ENCODE results near the gene GRIPAP1. TPM values are rescaled to one million over a fixed set of nuclear protein-coding genes. Genes with fewer than 3 reads are reported as not detected.

The GRIPAP1 gene
- total and polyA plus RNA-seq, 2 donors = 19.5 to 37.0 TPM

DNA sequence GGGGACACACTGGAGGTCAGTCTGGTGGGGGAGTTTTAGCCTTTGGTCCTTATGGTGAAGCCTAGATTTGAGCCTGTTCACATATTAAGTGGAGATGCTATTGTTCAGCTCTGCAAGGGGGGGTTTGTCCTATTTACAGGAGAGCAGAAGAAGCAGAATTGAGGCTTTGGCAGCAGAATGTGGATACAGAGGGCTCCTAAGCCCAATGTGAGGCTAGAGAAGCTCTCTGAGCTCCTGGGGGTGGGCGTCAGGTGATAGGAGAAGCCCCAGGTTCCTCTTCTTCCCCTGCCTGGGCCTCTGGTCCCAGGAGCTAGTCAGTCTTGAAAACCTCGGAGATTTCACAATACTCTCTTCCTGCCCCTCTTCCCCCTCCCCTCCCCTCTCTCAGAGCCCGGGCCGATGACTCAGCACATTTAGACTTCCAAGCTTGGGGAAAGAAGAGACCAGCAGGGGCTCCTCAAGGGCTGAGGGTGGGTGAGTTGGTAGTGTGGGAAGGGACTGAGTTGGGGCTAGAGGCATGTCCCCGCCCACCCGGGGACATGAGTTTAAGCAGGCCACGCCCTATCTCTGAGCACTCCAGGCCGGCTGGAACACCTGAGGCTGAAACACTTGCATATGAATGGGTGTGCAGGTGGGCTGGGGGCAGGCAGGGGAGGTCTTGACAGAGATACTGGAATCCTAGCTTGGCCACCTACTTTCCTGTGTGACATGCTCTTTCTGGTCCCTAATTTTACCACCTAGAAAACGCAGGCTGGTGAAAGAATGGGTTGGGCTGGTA is 37.7 kb upstream of the GRIPAP1 start:
- Histone ChIP-seq H3K4me1 (ENCODE audit: control insufficient read depth in 2 of 2, insufficient read depth in 2 of 2, low read length in 2 of 2) (peaks cover 0 to 26% of the 10 kb centered on the region in 2 donors), H3K27ac (ENCODE audit: low read depth in 1 of 2, low read length in 1 of 2) (peak overlapping the region; percentile 31 to 47), H3K9me3 (ENCODE audit: control insufficient read depth in 2 of 2, insufficient read depth in 1 of 2, low read length in 1 of 2) (peaks cover 0 to 13% of the 10 kb centered on the region in 2 donors), H3K36me3 (ENCODE audit: control insufficient read depth in 2 of 2, insufficient read depth in 2 of 2, low read length in 1 of 2) (peaks cover 10 to 14% of the 10 kb centered on the region in 2 donors), H3K27me3 (ENCODE audit: control insufficient read depth in 2 of 2, insufficient read depth in 1 of 2, low read length in 1 of 2) (no peaks in the 10 kb centered on the region), H3K4me3 (ENCODE audit: low read length in 2 of 2) (no peak overlapping the region)
- peak in 4 of 9 donors; percentile 32 to 59 (median 34) for DNase-seq (ENCODE audit: low read depth in 6 of 9, low spot score in 9 of 9)
- 10% methylated on average over 9 of the region's 9 CpGs for WGBS

DNA sequence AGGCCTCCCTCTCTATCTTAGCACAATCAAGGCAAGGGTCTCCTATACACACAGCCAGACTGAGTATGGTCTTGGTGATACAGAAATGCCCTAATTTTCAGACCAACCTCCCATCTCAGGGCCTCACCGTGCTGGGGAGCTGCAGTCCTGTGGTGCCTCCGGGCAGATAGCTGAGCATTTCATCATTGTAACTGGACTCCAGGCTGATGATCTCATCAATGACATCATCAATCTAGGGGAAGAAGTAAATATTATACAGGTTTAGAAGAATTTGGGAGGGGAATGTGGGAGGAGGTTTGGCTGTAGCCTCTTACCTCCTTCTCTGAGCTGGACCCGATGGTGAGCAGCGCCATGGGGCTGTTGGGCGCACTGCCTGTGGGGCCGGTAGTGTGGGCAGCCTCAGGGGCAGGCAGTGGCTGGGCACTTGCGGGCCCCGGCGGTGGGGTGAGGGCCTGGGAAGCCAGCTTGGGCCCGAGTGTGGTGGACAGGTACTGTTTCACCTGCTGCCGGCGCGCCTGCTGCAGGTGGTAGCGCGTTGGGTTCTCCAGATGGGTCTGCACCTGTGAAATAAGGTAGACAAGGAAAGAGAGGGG is 35.9 kb upstream of the GRIPAP1 start:
- H3K27ac ChIP-seq (ENCODE audit: low read depth in 1 of 2, low read length in 1 of 2) = no peak overlapping the region
- WGBS = 99% methylated on average over 15 of the region's 15 CpGs

DNA sequence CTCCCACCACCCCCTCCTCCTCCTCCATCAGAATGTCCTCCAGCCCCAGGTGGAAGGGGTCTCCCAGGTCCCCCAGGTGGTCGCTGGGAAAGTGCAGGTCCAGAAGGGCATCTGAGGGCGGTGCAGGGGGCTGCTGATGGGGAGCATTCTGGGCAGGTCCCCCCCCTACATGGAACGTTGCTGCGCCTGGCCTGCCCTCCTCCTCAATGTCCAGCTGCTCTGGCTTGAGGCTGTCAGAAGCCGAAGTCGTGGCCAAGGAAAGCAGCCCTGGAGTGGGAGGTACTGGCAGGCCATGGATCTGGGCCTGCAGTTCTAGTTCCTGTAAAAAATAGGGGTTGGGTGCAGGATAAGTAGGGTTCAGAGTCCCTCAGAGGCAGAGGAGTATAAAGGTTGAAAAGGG is 28.2 kb upstream of the GRIPAP1 start:
- H3K36me3 ChIP-seq (ENCODE audit: control insufficient read depth in 2 of 2, insufficient read depth in 2 of 2, low read length in 1 of 2) = peaks cover 0 to 19% of the 10 kb centered on the region in 2 donors
- no peak overlapping the region for H3K4me3 ChIP-seq (ENCODE audit: low read length in 2 of 2)
- H3K4me1 ChIP-seq (ENCODE audit: control insufficient read depth in 2 of 2, insufficient read depth in 2 of 2, low read length in 2 of 2) = no peaks in the 10 kb centered on the region
- 94% methylated on average over 6 of the region's 6 CpGs for WGBS
- no peak overlapping the region for H3K27ac ChIP-seq (ENCODE audit: low read depth in 1 of 2, low read length in 1 of 2)
- DNase-seq (ENCODE audit: low read depth in 6 of 9, low spot score in 9 of 9) = no peak
- H3K9me3 ChIP-seq (ENCODE audit: control insufficient read depth in 2 of 2, insufficient read depth in 1 of 2, low read length in 1 of 2) = no peaks in the 10 kb centered on the region
- no peaks in the 10 kb centered on the region for H3K27me3 ChIP-seq (ENCODE audit: control insufficient read depth in 2 of 2, insufficient read depth in 1 of 2, low read length in 1 of 2)

More for the DNA sequence above, 35.9 kb upstream of the GRIPAP1 start:
- peaks cover 10 to 28% of the 10 kb centered on the region in 2 donors for H3K36me3 ChIP-seq (ENCODE audit: control insufficient read depth in 2 of 2, insufficient read depth in 2 of 2, low read length in 1 of 2)
- no peak for DNase-seq (ENCODE audit: low read depth in 6 of 9, low spot score in 9 of 9)
- H3K4me3 ChIP-seq (ENCODE audit: low read length in 2 of 2) = no peak overlapping the region
- H3K27me3 ChIP-seq (ENCODE audit: control insufficient read depth in 2 of 2, insufficient read depth in 1 of 2, low read length in 1 of 2) = no peaks in the 10 kb centered on the region
- peaks cover 0 to 20% of the 10 kb centered on the region in 2 donors for H3K4me1 ChIP-seq (ENCODE audit: control insufficient read depth in 2 of 2, insufficient read depth in 2 of 2, low read length in 2 of 2)
- H3K9me3 ChIP-seq (ENCODE audit: control insufficient read depth in 2 of 2, insufficient read depth in 1 of 2, low read length in 1 of 2) = peaks cover 0 to 4% of the 10 kb centered on the region in 2 donors

DNA sequence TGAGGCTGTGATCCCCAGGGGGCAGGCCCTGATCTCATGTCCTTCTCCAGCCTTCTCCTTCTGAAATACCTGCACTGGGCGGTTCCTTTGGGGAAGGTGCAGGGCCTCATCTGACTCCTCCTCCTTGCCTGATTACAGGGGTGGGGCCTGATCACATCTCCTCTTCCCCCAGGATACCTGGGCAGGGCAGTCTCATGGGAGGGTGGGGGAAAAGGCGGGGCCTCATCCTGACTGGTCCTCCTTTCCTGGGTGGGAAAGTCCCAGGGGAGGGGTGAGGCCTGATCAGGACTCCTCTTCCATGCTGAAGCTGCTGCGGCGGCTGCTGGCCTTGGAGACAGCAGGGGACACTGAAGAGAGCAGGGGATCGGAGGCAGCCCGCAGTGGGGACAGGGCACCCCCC is 27.8 kb upstream of the GRIPAP1 start:
- DNase-seq (ENCODE audit: low read depth in 6 of 9, low spot score in 9 of 9) = no peak
- Histone ChIP-seq H3K27me3 (ENCODE audit: control insufficient read depth in 2 of 2, insufficient read depth in 1 of 2, low read length in 1 of 2) (no peaks in the 10 kb centered on the region), H3K9me3 (ENCODE audit: control insufficient read depth in 2 of 2, insufficient read depth in 1 of 2, low read length in 1 of 2) (no peaks in the 10 kb centered on the region), H3K4me1 (ENCODE audit: control insufficient read depth in 2 of 2, insufficient read depth in 2 of 2, low read length in 2 of 2) (no peaks in the 10 kb centered on the region), H3K36me3 (ENCODE audit: control insufficient read depth in 2 of 2, insufficient read depth in 2 of 2, low read length in 1 of 2) (peaks cover 0 to 19% of the 10 kb centered on the region in 2 donors), H3K27ac (ENCODE audit: low read depth in 1 of 2, low read length in 1 of 2) (no peak overlapping the region), H3K4me3 (ENCODE audit: low read length in 2 of 2) (no peak overlapping the region)
- WGBS = 100% methylated on average over 6 of the region's 6 CpGs

DNA sequence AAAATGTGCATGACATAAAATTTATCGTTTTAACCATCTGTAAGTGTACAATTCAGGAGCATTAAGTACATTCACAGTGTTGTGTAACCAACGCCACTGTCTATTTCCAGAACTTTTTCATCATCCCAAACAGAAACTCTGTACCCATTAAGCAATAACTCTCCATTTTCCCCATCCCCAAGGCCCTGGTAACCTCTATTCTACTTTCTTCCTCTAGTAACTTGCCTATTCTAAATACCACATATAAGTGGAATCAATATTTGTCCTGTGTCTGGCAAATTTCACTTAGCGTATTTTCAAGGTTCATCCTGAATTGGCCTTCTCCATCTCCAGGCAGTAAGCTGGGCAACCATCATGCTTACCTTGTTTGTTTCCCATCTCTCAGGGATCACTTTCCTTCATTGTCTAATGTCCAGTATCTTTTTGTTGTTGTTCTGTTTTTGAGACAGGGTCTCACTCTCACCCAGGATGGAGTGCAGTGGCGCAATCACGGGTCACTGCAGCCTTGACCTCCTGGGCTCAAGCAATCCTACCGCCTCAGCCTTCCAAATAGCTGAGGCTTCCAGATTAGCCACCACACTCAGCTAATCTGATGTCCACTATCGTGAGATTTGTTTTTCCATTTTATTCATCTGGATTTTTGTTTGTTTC is 17.7 kb upstream of the GRIPAP1 start:
- no peak overlapping the region for H3K4me3 ChIP-seq (ENCODE audit: low read length in 2 of 2)
- peaks cover 0 to 3% of the 10 kb centered on the region in 2 donors for H3K9me3 ChIP-seq (ENCODE audit: control insufficient read depth in 2 of 2, insufficient read depth in 1 of 2, low read length in 1 of 2)
- no peaks in the 10 kb centered on the region for H3K36me3 ChIP-seq (ENCODE audit: control insufficient read depth in 2 of 2, insufficient read depth in 2 of 2, low read length in 1 of 2)
- 94% methylated on average over 7 of the region's 7 CpGs for WGBS
- H3K27me3 ChIP-seq (ENCODE audit: control insufficient read depth in 2 of 2, insufficient read depth in 1 of 2, low read length in 1 of 2) = no peaks in the 10 kb centered on the region
- H3K27ac ChIP-seq (ENCODE audit: low read depth in 1 of 2, low read length in 1 of 2) = no peak overlapping the region
- DNase-seq (ENCODE audit: low read depth in 6 of 9, low spot score in 9 of 9) = no peak
- no peaks in the 10 kb centered on the region for H3K4me1 ChIP-seq (ENCODE audit: control insufficient read depth in 2 of 2, insufficient read depth in 2 of 2, low read length in 2 of 2)

DNA sequence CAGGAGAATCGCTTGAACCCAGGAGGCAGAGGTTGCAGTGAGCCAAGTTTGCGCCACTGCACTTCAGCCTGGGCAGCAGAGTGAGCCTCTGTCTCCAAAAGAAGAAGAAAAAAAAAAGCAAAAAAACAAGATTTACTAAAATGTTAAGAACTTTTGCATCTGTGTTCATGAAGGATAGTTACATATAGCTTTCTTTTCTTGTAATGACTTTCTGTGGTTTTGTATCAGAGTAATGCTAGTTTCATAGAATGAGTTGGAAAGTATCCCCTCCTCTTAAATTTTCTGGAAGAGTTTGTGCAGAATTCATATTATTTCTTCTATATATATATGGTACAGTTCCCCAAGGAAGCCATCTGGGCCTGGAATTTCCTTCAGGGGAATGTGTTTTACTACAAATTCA is 17.0 kb upstream of the GRIPAP1 start:
- no peak overlapping the region for H3K27ac ChIP-seq (ENCODE audit: low read depth in 1 of 2, low read length in 1 of 2)
- no peak overlapping the region for H3K4me3 ChIP-seq (ENCODE audit: low read length in 2 of 2)
- no peak for DNase-seq (ENCODE audit: low read depth in 6 of 9, low spot score in 9 of 9)
- H3K36me3 ChIP-seq (ENCODE audit: control insufficient read depth in 2 of 2, insufficient read depth in 2 of 2, low read length in 1 of 2) = no peaks in the 10 kb centered on the region
- no peaks in the 10 kb centered on the region for H3K9me3 ChIP-seq (ENCODE audit: control insufficient read depth in 2 of 2, insufficient read depth in 1 of 2, low read length in 1 of 2)
- H3K4me1 ChIP-seq (ENCODE audit: control insufficient read depth in 2 of 2, insufficient read depth in 2 of 2, low read length in 2 of 2) = no peaks in the 10 kb centered on the region
- no peaks in the 10 kb centered on the region for H3K27me3 ChIP-seq (ENCODE audit: control insufficient read depth in 2 of 2, insufficient read depth in 1 of 2, low read length in 1 of 2)
- WGBS = 100% methylated on average over 2 of the region's 2 CpGs

DNA sequence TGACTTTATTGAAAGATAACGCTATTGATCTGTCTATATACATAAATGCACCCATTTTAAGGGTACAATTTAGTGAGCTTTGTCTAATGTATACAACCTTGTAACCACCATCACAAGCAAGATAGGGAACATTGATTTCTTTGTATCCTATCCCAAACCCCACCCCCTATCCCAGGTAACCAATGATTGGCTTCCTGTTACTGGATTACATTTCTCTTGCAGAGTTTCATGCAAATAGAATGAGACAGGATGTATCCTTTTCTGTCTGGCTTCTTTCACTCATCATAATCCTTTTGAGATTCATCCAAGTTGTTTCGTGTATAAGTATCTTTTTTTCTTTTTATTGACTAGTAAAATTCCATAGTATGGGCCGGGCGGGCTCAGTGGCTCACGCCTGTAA is 1.6 kb upstream of the GRIPAP1 start:
- no peak overlapping the region for H3K27ac ChIP-seq (ENCODE audit: low read depth in 1 of 2, low read length in 1 of 2)
- H3K4me3 ChIP-seq (ENCODE audit: low read length in 2 of 2) = no peak overlapping the region
- H3K36me3 ChIP-seq (ENCODE audit: control insufficient read depth in 2 of 2, insufficient read depth in 2 of 2, low read length in 1 of 2) = peaks cover 1 to 4% of the 10 kb centered on the region in 2 donors
- no peaks in the 10 kb centered on the region for H3K27me3 ChIP-seq (ENCODE audit: control insufficient read depth in 2 of 2, insufficient read depth in 1 of 2, low read length in 1 of 2)
- no peak for DNase-seq (ENCODE audit: low read depth in 6 of 9, low spot score in 9 of 9)
- 97% methylated on average over 5 of the region's 5 CpGs for WGBS
- H3K9me3 ChIP-seq (ENCODE audit: control insufficient read depth in 2 of 2, insufficient read depth in 1 of 2, low read length in 1 of 2) = no peaks in the 10 kb centered on the region
- H3K4me1 ChIP-seq (ENCODE audit: control insufficient read depth in 2 of 2, insufficient read depth in 2 of 2, low read length in 2 of 2) = peaks cover 3 to 8% of the 10 kb centered on the region in 2 donors

DNA sequence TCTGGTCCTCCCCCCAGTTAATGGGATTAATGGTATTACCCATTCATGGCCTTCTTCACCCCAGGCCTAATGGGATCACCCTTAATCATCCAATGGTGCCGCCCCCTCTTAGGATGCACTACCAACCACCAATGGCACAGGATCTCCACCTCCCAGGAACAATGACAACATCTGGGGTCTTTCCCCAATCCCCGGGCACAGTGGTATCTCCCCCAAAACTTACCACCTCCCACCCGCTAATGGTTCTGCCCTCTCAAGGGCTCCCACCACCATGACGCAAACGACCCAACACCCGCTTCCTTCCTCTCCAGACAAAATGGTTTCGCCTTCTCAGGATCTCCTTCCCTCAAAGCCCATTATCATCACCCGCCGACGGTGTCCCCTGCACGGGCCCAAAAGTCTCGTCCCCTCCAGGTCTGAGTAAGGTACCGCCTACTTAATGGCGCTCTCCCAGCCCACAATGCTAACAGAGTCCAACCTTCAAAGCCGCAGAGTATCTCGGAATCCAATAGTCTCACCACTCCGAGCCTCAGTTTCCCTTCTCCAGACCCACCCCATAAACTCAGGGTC is 458 bp downstream of the GRIPAP1 start:
- peak overlapping the region; percentile 62 to 76 for H3K4me3 ChIP-seq (ENCODE audit: low read length in 2 of 2)
- peak; percentile 7 to 67 (median 13) for DNase-seq (ENCODE audit: low read depth in 6 of 9, low spot score in 9 of 9)
- no peaks in the 10 kb centered on the region for H3K9me3 ChIP-seq (ENCODE audit: control insufficient read depth in 2 of 2, insufficient read depth in 1 of 2, low read length in 1 of 2)
- H3K4me1 ChIP-seq (ENCODE audit: control insufficient read depth in 2 of 2, insufficient read depth in 2 of 2, low read length in 2 of 2) = peaks cover 3 to 8% of the 10 kb centered on the region in 2 donors
- H3K36me3 ChIP-seq (ENCODE audit: control insufficient read depth in 2 of 2, insufficient read depth in 2 of 2, low read length in 1 of 2) = peaks cover 14 to 15% of the 10 kb centered on the region in 2 donors
- peak overlapping the region; percentile 89 to 92 for H3K27ac ChIP-seq (ENCODE audit: low read depth in 1 of 2, low read length in 1 of 2)
- 2% methylated on average over 17 of the region's 17 CpGs for WGBS
- H3K27me3 ChIP-seq (ENCODE audit: control insufficient read depth in 2 of 2, insufficient read depth in 1 of 2, low read length in 1 of 2) = no peaks in the 10 kb centered on the region

DNA sequence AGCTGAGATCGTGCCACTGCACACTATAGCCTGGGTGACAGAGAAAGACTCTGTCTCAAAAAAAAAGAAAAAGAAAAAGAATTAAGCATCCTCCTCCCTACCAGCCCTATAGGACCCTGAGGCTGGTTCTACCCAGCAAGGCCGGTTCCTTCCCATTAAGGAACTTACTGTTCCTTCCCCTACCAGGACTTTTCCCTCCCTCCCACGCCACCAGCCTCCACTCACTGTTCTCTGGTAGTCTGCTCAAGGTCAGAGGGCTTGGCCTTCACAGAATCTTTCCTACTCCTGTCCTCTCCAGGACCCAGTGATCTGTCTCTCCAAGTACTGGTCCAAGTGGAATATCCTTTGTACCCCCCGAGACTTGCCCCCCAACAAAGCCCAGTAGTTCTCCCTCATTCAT is 1.4 kb downstream of the GRIPAP1 start:
- Histone ChIP-seq H3K27me3 (ENCODE audit: control insufficient read depth in 2 of 2, insufficient read depth in 1 of 2, low read length in 1 of 2) (no peaks in the 10 kb centered on the region), H3K27ac (ENCODE audit: low read depth in 1 of 2, low read length in 1 of 2) (no peak overlapping the region), H3K36me3 (ENCODE audit: control insufficient read depth in 2 of 2, insufficient read depth in 2 of 2, low read length in 1 of 2) (peaks cover 15 to 20% of the 10 kb centered on the region in 2 donors), H3K9me3 (ENCODE audit: control insufficient read depth in 2 of 2, insufficient read depth in 1 of 2, low read length in 1 of 2) (no peaks in the 10 kb centered on the region), H3K4me3 (ENCODE audit: low read length in 2 of 2) (no peak overlapping the region), H3K4me1 (ENCODE audit: control insufficient read depth in 2 of 2, insufficient read depth in 2 of 2, low read length in 2 of 2) (peaks cover 3 to 8% of the 10 kb centered on the region in 2 donors)
- 94% methylated on average over 4 of the region's 4 CpGs for WGBS
- no peak for DNase-seq (ENCODE audit: low read depth in 6 of 9, low spot score in 9 of 9)
